ENCODE measurements around the gene OR2J1. TPM values are rescaled to one million over a fixed set of nuclear protein-coding genes. Genes with fewer than 3 reads are reported as not detected.
"Not testable (repeated sequence)": the region's sequence is repeated elsewhere in the genome, so short reads cannot be mapped to it uniquely, and the experiment has no call there.

OR2J1 gene
- total and polyA plus RNA-seq, 9 of the 15 experiments (the other 6 are each of a cell fraction or from before 2014, with no cell fraction given) = not detected

DNA sequence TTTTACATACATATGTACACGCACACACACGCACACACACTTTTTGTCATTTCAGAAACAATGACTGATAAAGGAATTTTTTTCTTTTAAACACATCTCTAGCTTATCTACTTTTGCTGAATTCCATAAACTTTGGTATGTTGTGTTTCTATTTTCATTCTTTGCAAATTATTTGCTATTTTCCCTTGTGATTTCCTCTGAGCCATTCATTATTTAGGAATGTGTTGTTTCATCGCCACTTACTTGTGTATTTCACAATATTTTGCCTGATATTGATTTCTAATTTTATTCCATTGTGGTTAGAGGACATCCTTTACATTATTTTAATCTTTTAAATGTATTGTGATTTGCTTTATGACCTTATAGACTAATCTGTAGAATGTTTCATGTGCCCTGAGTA, 47.8 kb downstream of the OR2J1 start:
- WGBS (ENCODE audit: insufficient coverage, low coverage, missing lambda C conversion rate) = 0% methylated on average over 3 of the region's 3 CpGs
- POLR2A ChIA-PET = no interaction called here

DNA sequence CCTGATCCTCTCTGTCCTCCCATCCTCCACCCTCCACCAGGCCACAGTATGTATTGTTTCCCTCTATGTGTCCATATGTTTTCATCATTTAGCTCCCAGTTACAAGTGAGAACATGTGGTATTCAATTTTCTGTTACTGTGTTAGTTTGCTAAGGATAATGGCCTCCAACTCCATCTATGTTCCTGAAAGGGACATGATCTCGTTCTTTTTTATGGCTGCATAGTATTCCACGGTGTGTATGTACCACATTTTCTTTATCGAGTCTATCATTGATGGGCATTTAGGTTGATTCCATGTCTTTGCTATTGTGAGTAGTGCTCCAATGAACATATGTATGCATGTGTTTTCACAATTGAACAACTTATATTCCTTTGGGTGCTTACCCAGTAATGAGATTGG, 50.2 kb downstream of the OR2J1 start:
- H3K4me3 ChIP-seq; H3K4me2 ChIP-seq (ENCODE audit: insufficient read depth, low read length); POLR2A ChIA-PET; H3K9me1 ChIP-seq (ENCODE audit: control insufficient read depth, insufficient read depth, low read length); H3K36me3 ChIP-seq (ENCODE audit: control insufficient read depth, insufficient read depth, low read length); BruUV-seq (replicated peaks); in situ Hi-C loops (cut with MboI); ATAC-seq; H3K79me2 ChIP-seq (ENCODE audit: control insufficient read depth, insufficient read depth, low read length); H3K9me3 ChIP-seq (replicated peaks; ENCODE audit: control insufficient read depth, insufficient read depth, low read depth, low read length); H3K9ac ChIP-seq (ENCODE audit: insufficient read depth in 1 of 2, low read depth in 2 of 2, low read length in 2 of 2); CTCF ChIA-PET (ENCODE audit: low intra/inter-chr PET ratio); H4K20me1 ChIP-seq (replicated peaks; ENCODE audit: control insufficient read depth, insufficient read depth, low read length); H3K4me1 ChIP-seq (replicated peaks in 1 of 2; ENCODE audit: control insufficient read depth in 2 of 2, insufficient read depth in 2 of 2, low read length in 2 of 2); H3K27me3 ChIP-seq (ENCODE audit: control insufficient read depth in 2 of 2, insufficient read depth in 2 of 2, low read length in 2 of 2); H3K27ac ChIP-seq (ENCODE audit: extremely low read depth, low read depth, low read length); H2AFZ ChIP-seq (ENCODE audit: low read depth, low read length); DNase-seq (ENCODE audit: extremely low read depth in 1 of 4, low spot score in 3 of 4); intact Hi-C loops (cut with micrococcal nuclease); FAIRE-seq: not testable (repeated sequence)
- TF ChIP-seq RBM25 (IDR thresholded peaks at IDR 0.05; ENCODE audit: low read depth, low read length, severe bottlenecking) (peak; percentile 15), ZNF146 (CRISPR knock-in tag; IDR thresholded peaks at IDR 0.05; ENCODE audit: unreplicated experiment) (peak; percentile 70)
- WGBS (ENCODE audit: insufficient coverage, low coverage, missing lambda C conversion rate) = 2% methylated on average over 3 of the region's 3 CpGs

More for the DNA sequence above, 47.8 kb downstream of the OR2J1 start:
- BruUV-seq (replicated peaks) = no TSS peak
- Histone ChIP-seq H3K27me3 (ENCODE audit: control insufficient read depth in 2 of 2, insufficient read depth in 2 of 2, low read length in 2 of 2) (no peaks in the 10 kb centered on the region), H3K27ac (ENCODE audit: extremely low read depth, low read depth, low read length) (no peak overlapping the region), H3K79me2 (ENCODE audit: control insufficient read depth, insufficient read depth, low read length) (no peaks in the 10 kb centered on the region), H4K20me1 (replicated peaks; ENCODE audit: control insufficient read depth, insufficient read depth, low read length) (no peaks in the 10 kb centered on the region), H3K36me3 (ENCODE audit: control insufficient read depth, insufficient read depth, low read length) (no peaks in the 10 kb centered on the region), H3K9ac (ENCODE audit: insufficient read depth in 1 of 2, low read depth in 2 of 2, low read length in 2 of 2) (no peak overlapping the region), H3K4me2 (ENCODE audit: insufficient read depth, low read length) (no peak overlapping the region), H2AFZ (ENCODE audit: low read depth, low read length) (no peak overlapping the region), H3K4me3 (no peak overlapping the region), H3K9me3 (replicated peaks; ENCODE audit: control insufficient read depth, insufficient read depth, low read depth, low read length) (no peaks in the 10 kb centered on the region), H3K4me1 (replicated peaks in 1 of 2; ENCODE audit: control insufficient read depth in 2 of 2, insufficient read depth in 2 of 2, low read length in 2 of 2) (no peaks in the 10 kb centered on the region), H3K9me1 (ENCODE audit: control insufficient read depth, insufficient read depth, low read length) (no peaks in the 10 kb centered on the region)
- CTCF ChIA-PET (ENCODE audit: low intra/inter-chr PET ratio) = no interaction called here
- intact Hi-C loops (cut with micrococcal nuclease) = no loop called here
- no peak for FAIRE-seq
- in situ Hi-C loops (cut with MboI) = no loop called here
- ATAC-seq = no peak
- TF ChIP-seq FOXA3 (CRISPR knock-in tag; conservative IDR thresholded peaks at IDR 0.05 in 1 of 2, IDR thresholded peaks at IDR 0.05 in 1 of 2) = no peak
- DNase-seq (ENCODE audit: extremely low read depth in 1 of 4, low spot score in 3 of 4) = no peak

Other genes starting within 250 kb of the OR2J1 start
- 145 and 157 TPM in 2 replicates for gene TRIM27, start 175.5 kb upstream of the OR2J1 start, total RNA-seq (2014; rRNA removed)
- 126 and 129 TPM in 2 replicates for gene TRIM27, start 175.5 kb upstream of the OR2J1 start, total RNA-seq (2014; rRNA removed; fragmentation: Illumina TruSeq; extraction: Trizol)
- gene TRIM27, start 175.5 kb upstream of the OR2J1 start, total RNA-seq (2015; rRNA removed; fragmentation: Illumina TruSeq; extraction: Trizol) = 141 and 156 TPM in 2 replicates
- 122 and 127 TPM in 2 replicates for gene TRIM27, start 175.5 kb upstream of the OR2J1 start, total RNA-seq (2021)
- gene TRIM27, start 175.5 kb upstream of the OR2J1 start, polyA plus RNA-seq (2011; rRNA removed) = 206 and 235 TPM in 2 replicates
- gene TRIM27, start 175.5 kb upstream of the OR2J1 start, polyA plus RNA-seq (2014; fragmentation: Illumina TruSeq; extraction: Trizol) = 90.9 and 99.7 TPM in 2 replicates
- gene TRIM27, start 175.5 kb upstream of the OR2J1 start, polyA plus RNA-seq (2014; fragmentation: Nextera tagmentation; extraction: Ambion mirVana) = 10 to 100 TPM; 37.7 to 49.6 TPM
- gene TRIM27, start 175.5 kb upstream of the OR2J1 start, polyA plus RNA-seq (2014; rRNA removed) = 118 TPM in 2 replicates
- gene ZNF311, start 94.2 kb upstream of the OR2J1 start, total RNA-seq (2014; rRNA removed) = 5.6 and 6.3 TPM in 2 replicates
- gene ZNF311, start 94.2 kb upstream of the OR2J1 start, total RNA-seq (2014; rRNA removed; fragmentation: Illumina TruSeq; extraction: Trizol) = 8.3 and 9.5 TPM in 2 replicates
- 7.4 and 8.2 TPM in 2 replicates for gene ZNF311, start 94.2 kb upstream of the OR2J1 start, total RNA-seq (2015; rRNA removed; fragmentation: Illumina TruSeq; extraction: Trizol)
- gene ZNF311, start 94.2 kb upstream of the OR2J1 start, total RNA-seq (2021) = 6.5 and 7.5 TPM in 2 replicates
- 7.5 and 9.3 TPM in 2 replicates for gene ZNF311, start 94.2 kb upstream of the OR2J1 start, polyA plus RNA-seq (2011; rRNA removed)
- 6.5 and 7.5 TPM in 2 replicates for gene ZNF311, start 94.2 kb upstream of the OR2J1 start, polyA plus RNA-seq (2014; fragmentation: Illumina TruSeq; extraction: Trizol)
- 10 to 100 TPM in 1 of 2 experiments, 1 to 10 TPM in 1; 5.1 to 10.0 TPM for gene ZNF311, start 94.2 kb upstream of the OR2J1 start, polyA plus RNA-seq (2014; fragmentation: Nextera tagmentation; extraction: Ambion mirVana)
- 7.5 and 8.3 TPM in 2 replicates for gene ZNF311, start 94.2 kb upstream of the OR2J1 start, polyA plus RNA-seq (2014; rRNA removed)
- gene OR2W1, start 54.3 kb upstream of the OR2J1 start, total RNA-seq (2014; rRNA removed) = not detected in 2 replicates
- gene OR2W1, start 54.3 kb upstream of the OR2J1 start, total RNA-seq (2014; rRNA removed; fragmentation: Illumina TruSeq; extraction: Trizol) = not detected in 2 replicates
- not detected in 2 replicates for gene OR2W1, start 54.3 kb upstream of the OR2J1 start, total RNA-seq (2015; rRNA removed; fragmentation: Illumina TruSeq; extraction: Trizol)
- not detected in 2 replicates for gene OR2W1, start 54.3 kb upstream of the OR2J1 start, total RNA-seq (2021)
- not detected in 2 replicates for gene OR2W1, start 54.3 kb upstream of the OR2J1 start, polyA plus RNA-seq (2011; rRNA removed)
- gene OR2W1, start 54.3 kb upstream of the OR2J1 start, polyA plus RNA-seq (2014; fragmentation: Illumina TruSeq; extraction: Trizol) = not detected in 2 replicates
- gene OR2W1, start 54.3 kb upstream of the OR2J1 start, polyA plus RNA-seq (2014; fragmentation: Nextera tagmentation; extraction: Ambion mirVana) = not detected
- not detected in 2 replicates for gene OR2W1, start 54.3 kb upstream of the OR2J1 start, polyA plus RNA-seq (2014; rRNA removed)
- gene OR2B3, start 12.2 kb upstream of the OR2J1 start, total RNA-seq (2014; rRNA removed) = not detected in 2 replicates
- gene OR2B3, start 12.2 kb upstream of the OR2J1 start, total RNA-seq (2014; rRNA removed; fragmentation: Illumina TruSeq; extraction: Trizol) = not detected in 2 replicates
- not detected in 2 replicates for gene OR2B3, start 12.2 kb upstream of the OR2J1 start, total RNA-seq (2015; rRNA removed; fragmentation: Illumina TruSeq; extraction: Trizol)
- gene OR2B3, start 12.2 kb upstream of the OR2J1 start, total RNA-seq (2021) = not detected in 2 replicates
- not detected in 2 replicates for gene OR2B3, start 12.2 kb upstream of the OR2J1 start, polyA plus RNA-seq (2011; rRNA removed)
- not detected in 2 replicates for gene OR2B3, start 12.2 kb upstream of the OR2J1 start, polyA plus RNA-seq (2014; fragmentation: Illumina TruSeq; extraction: Trizol)
- gene OR2B3, start 12.2 kb upstream of the OR2J1 start, polyA plus RNA-seq (2014; fragmentation: Nextera tagmentation; extraction: Ambion mirVana) = not detected
- not detected in 2 replicates for gene OR2B3, start 12.2 kb upstream of the OR2J1 start, polyA plus RNA-seq (2014; rRNA removed)
- 0.08 and 0.14 TPM in 2 replicates for gene OR2J3, start 8.6 kb downstream of the OR2J1 start, total RNA-seq (2014; rRNA removed)
- gene OR2J3, start 8.6 kb downstream of the OR2J1 start, total RNA-seq (2014; rRNA removed; fragmentation: Illumina TruSeq; extraction: Trizol) = not detected in 2 replicates
- not detected in 2 replicates for gene OR2J3, start 8.6 kb downstream of the OR2J1 start, total RNA-seq (2015; rRNA removed; fragmentation: Illumina TruSeq; extraction: Trizol)
- gene OR2J3, start 8.6 kb downstream of the OR2J1 start, total RNA-seq (2021) = not detected in 2 replicates
- gene OR2J3, start 8.6 kb downstream of the OR2J1 start, polyA plus RNA-seq (2011; rRNA removed) = 0.17 and 0.20 TPM in 2 replicates
- gene OR2J3, start 8.6 kb downstream of the OR2J1 start, polyA plus RNA-seq (2014; fragmentation: Illumina TruSeq; extraction: Trizol) = not detected in 2 replicates
- gene OR2J3, start 8.6 kb downstream of the OR2J1 start, polyA plus RNA-seq (2014; fragmentation: Nextera tagmentation; extraction: Ambion mirVana) = not detected
- gene OR2J3, start 8.6 kb downstream of the OR2J1 start, polyA plus RNA-seq (2014; rRNA removed) = not detected in 2 replicates
- gene OR2J2, start 71.4 kb downstream of the OR2J1 start, total RNA-seq (2014; rRNA removed) = not detected in 2 replicates
- gene OR2J2, start 71.4 kb downstream of the OR2J1 start, total RNA-seq (2014; rRNA removed; fragmentation: Illumina TruSeq; extraction: Trizol) = not detected in 2 replicates
- not detected in 2 replicates for gene OR2J2, start 71.4 kb downstream of the OR2J1 start, total RNA-seq (2015; rRNA removed; fragmentation: Illumina TruSeq; extraction: Trizol)
- not detected in 2 replicates for gene OR2J2, start 71.4 kb downstream of the OR2J1 start, total RNA-seq (2021)
- gene OR2J2, start 71.4 kb downstream of the OR2J1 start, polyA plus RNA-seq (2011; rRNA removed) = not detected in 2 replicates
- gene OR2J2, start 71.4 kb downstream of the OR2J1 start, polyA plus RNA-seq (2014; fragmentation: Illumina TruSeq; extraction: Trizol) = not detected in 2 replicates
- not detected for gene OR2J2, start 71.4 kb downstream of the OR2J1 start, polyA plus RNA-seq (2014; fragmentation: Nextera tagmentation; extraction: Ambion mirVana)
- gene OR2J2, start 71.4 kb downstream of the OR2J1 start, polyA plus RNA-seq (2014; rRNA removed) = not detected in 2 replicates
- not detected in 2 replicates for gene OR14J1, start 202.2 kb downstream of the OR2J1 start, total RNA-seq (2014; rRNA removed)
- not detected in 2 replicates for gene OR14J1, start 202.2 kb downstream of the OR2J1 start, total RNA-seq (2014; rRNA removed; fragmentation: Illumina TruSeq; extraction: Trizol)
- gene OR14J1, start 202.2 kb downstream of the OR2J1 start, total RNA-seq (2015; rRNA removed; fragmentation: Illumina TruSeq; extraction: Trizol) = not detected in 2 replicates
- gene OR14J1, start 202.2 kb downstream of the OR2J1 start, total RNA-seq (2021) = not detected in 2 replicates
- gene OR14J1, start 202.2 kb downstream of the OR2J1 start, polyA plus RNA-seq (2011; rRNA removed) = not detected in 2 replicates
- not detected in 2 replicates for gene OR14J1, start 202.2 kb downstream of the OR2J1 start, polyA plus RNA-seq (2014; fragmentation: Illumina TruSeq; extraction: Trizol)
- not detected for gene OR14J1, start 202.2 kb downstream of the OR2J1 start, polyA plus RNA-seq (2014; fragmentation: Nextera tagmentation; extraction: Ambion mirVana)
- not detected in 2 replicates for gene OR14J1, start 202.2 kb downstream of the OR2J1 start, polyA plus RNA-seq (2014; rRNA removed)

Data from K562 (cell line).